Activated naive CD4-positive, alpha-beta T cell treated with anti-CD3 and anti-CD28 coated beads, Interleukin-2, amount 50 U/mL, for 72 hours (primary cell): ENCODE data around the gene LAMP1. TPM values are rescaled to one million over a fixed set of nuclear protein-coding genes. Genes with fewer than 3 reads are reported as not detected.
A peak's percentile ranks its signal among the peaks of the same experiment; 100 is the strongest.
"Not testable (repeated sequence)": the region's sequence is repeated elsewhere in the genome, so short reads cannot be mapped to it uniquely, and the experiment has no call there.

ENCODE experiments used
- ATAC-seq, 2 donors: fragments of 150-1000 bp; cut with Tn5 transposase; 2 replicates each; pipeline ENCODE4 v1.10.0; 2021; ENCODE audit warnings: mild to moderate bottlenecking in 2 of 2, moderate library complexity in 2 of 2
- DNase-seq, 2 donors: peaks; one replicate each; pipeline ENCODE4 v3.0.0; 2021 to 2022; ENCODE audit warnings: low spot score in 2 of 2
- H3K27ac Mint-ChIP-seq, 2 donors: one replicate each; pipeline ENCODE4 v1.8.0; 2022; ENCODE audit warnings: mild to moderate bottlenecking in 2 of 2, mixed read lengths in 2 of 2
- H3K36me3 Mint-ChIP-seq, 2 donors: one replicate each; pipeline ENCODE4 v1.8.0; 2022; ENCODE audit warnings: mixed read lengths in 2 of 2
- H3K9me3 Mint-ChIP-seq, 2 donors: one replicate each; pipeline ENCODE4 v1.8.0; 2022; ENCODE audit warnings: mixed read lengths in 2 of 2
- total RNA-seq, 2 donors: library from RNA; stranded (reverse); gene quantifications; one replicate each; pipeline ENCODE4 v1.2.3, GENCODE V29; 2022

Gene LAMP1
- total RNA-seq, 2 donors from 2014 or later, result 43.5 to 68.6 TPM

- no peaks in the 10 kb centered on the region for H3K36me3 Mint-ChIP-seq
- DNase-seq, result no peak
- no peak for ATAC-seq
- no peaks in the 10 kb centered on the region for H3K9me3 Mint-ChIP-seq
- H3K27ac Mint-ChIP-seq, result no peak overlapping the region
Measured at GRCh38 chr13:113291129-113291528, 5.9 kb upstream of the LAMP1 start.

- Mint-ChIP-seq H3K36me3 (peaks cover 0 to 7% of the 10 kb centered on the region in 2 donors), H3K9me3 (peaks cover 0 to 4% of the 10 kb centered on the region in 2 donors), H3K27ac (peak overlapping the region in 1 of 2 donors; percentile 62)
- peak in 1 of 2 donors; percentile 12 for DNase-seq
- peak in 1 of 2 donors; percentile 21 for ATAC-seq
Measured at GRCh38 chr13:113292021-113292862, 4.8 kb upstream of the LAMP1 start.

GRCh38 chr13:113293686-113294085 is 3.4 kb upstream of the LAMP1 start:
- ATAC-seq (no peak), DNase-seq (no peak)
- H3K9me3 Mint-ChIP-seq, result peaks cover 0 to 4% of the 10 kb centered on the region in 2 donors
- no peak overlapping the region for H3K27ac Mint-ChIP-seq
- H3K36me3 Mint-ChIP-seq, result peaks cover 5 to 7% of the 10 kb centered on the region in 2 donors

- Mint-ChIP-seq H3K27ac (peak overlapping the region in 1 of 2 donors; percentile 100), H3K9me3 (peaks cover 0 to 4% of the 10 kb centered on the region in 2 donors), H3K36me3 (peaks cover 5 to 7% of the 10 kb centered on the region in 2 donors)
- DNase-seq (no peak), ATAC-seq (no peak)
Measured at GRCh38 chr13:113295776-113296175, 1.3 kb upstream of the LAMP1 start.

GRCh38 chr13:113297370-113298042 is 467 bp downstream of the LAMP1 start:
- Mint-ChIP-seq H3K27ac (peak overlapping the region; percentile 89 to 98), H3K9me3 (peaks cover 0 to 4% of the 10 kb centered on the region in 2 donors), H3K36me3 (peaks cover 5 to 7% of the 10 kb centered on the region in 2 donors)
- ATAC-seq (peak; percentile 41 to 65), DNase-seq (peak; percentile 51 to 71)

- Mint-ChIP-seq H3K27ac (peak overlapping the region; percentile 89 to 98), H3K36me3 (peaks cover 5 to 7% of the 10 kb centered on the region in 2 donors), H3K9me3 (peaks cover 0 to 4% of the 10 kb centered on the region in 2 donors)
- ATAC-seq (no peak), DNase-seq (no peak)
Measured at GRCh38 chr13:113298043-113298945, 1.3 kb downstream of the LAMP1 start.

- Mint-ChIP-seq H3K9me3 (peaks cover 0 to 4% of the 10 kb centered on the region in 2 donors), H3K27ac (no peak overlapping the region), H3K36me3 (peaks cover 5 to 7% of the 10 kb centered on the region in 2 donors)
- ATAC-seq (no peak), DNase-seq (no peak)
Measured at GRCh38 chr13:113299951-113300350, 2.9 kb downstream of the LAMP1 start.

- no peak for ATAC-seq
- peak overlapping the region in 1 of 2 donors; percentile 55 for H3K27ac Mint-ChIP-seq
- H3K36me3 Mint-ChIP-seq, result no peaks in the 10 kb centered on the region
- no peak for DNase-seq
- no peaks in the 10 kb centered on the region for H3K9me3 Mint-ChIP-seq
Measured at GRCh38 chr13:113302986-113303385, 5.9 kb downstream of the LAMP1 start.

GRCh38 chr13:113304121-113304520 is 7.1 kb downstream of the LAMP1 start:
- H3K36me3 Mint-ChIP-seq, result no peaks in the 10 kb centered on the region
- H3K27ac Mint-ChIP-seq, result peak overlapping the region in 1 of 2 donors; percentile 4
- H3K9me3 Mint-ChIP-seq, result no peaks in the 10 kb centered on the region
- ATAC-seq, result no peak
- DNase-seq, result no peak

- no peaks in the 10 kb centered on the region for H3K36me3 Mint-ChIP-seq
- H3K9me3 Mint-ChIP-seq, result no peaks in the 10 kb centered on the region
- ATAC-seq (no peak), DNase-seq (no peak)
- peak overlapping the region; percentile 22 to 37 for H3K27ac Mint-ChIP-seq
Measured at GRCh38 chr13:113305208-113305607, 8.2 kb downstream of the LAMP1 start.

- Mint-ChIP-seq H3K9me3 (no peaks in the 10 kb centered on the region), H3K27ac (no peak overlapping the region), H3K36me3 (no peaks in the 10 kb centered on the region)
- DNase-seq (no peak), ATAC-seq (no peak)
Measured at GRCh38 chr13:113307491-113307890, 10.5 kb downstream of the LAMP1 start.

- Mint-ChIP-seq H3K27ac (no peak overlapping the region), H3K9me3 (no peaks in the 10 kb centered on the region), H3K36me3 (no peaks in the 10 kb centered on the region)
- DNase-seq, result no peak
- ATAC-seq, result no peak
Measured at GRCh38 chr13:113309473-113309872, 12.4 kb downstream of the LAMP1 start.

GRCh38 chr13:113314112-113314511 is 17.1 kb downstream of the LAMP1 start:
- not testable (repeated sequence) for ATAC-seq, H3K36me3 Mint-ChIP-seq, DNase-seq, H3K27ac Mint-ChIP-seq, H3K9me3 Mint-ChIP-seq

- DNase-seq, ATAC-seq, H3K9me3 Mint-ChIP-seq, H3K27ac Mint-ChIP-seq, H3K36me3 Mint-ChIP-seq: not testable (repeated sequence)
Measured at GRCh38 chr13:113314895-113315470, 17.9 kb downstream of the LAMP1 start.

- peak overlapping the region in 1 of 2 donors; percentile 29 for H3K27ac Mint-ChIP-seq
- DNase-seq, result no peak
- H3K36me3 Mint-ChIP-seq, result peaks cover 0 to 9% of the 10 kb centered on the region in 2 donors
Measured at GRCh38 chr13:113315992-113316391, 19.0 kb downstream of the LAMP1 start.

GRCh38 chr13:113317031-113317430 is 20.0 kb downstream of the LAMP1 start:
- Mint-ChIP-seq H3K9me3 (no peaks in the 10 kb centered on the region), H3K36me3 (peaks cover 0 to 17% of the 10 kb centered on the region in 2 donors)
- ATAC-seq, result no peak

More at GRCh38 chr13:113315992-113316391, 19.0 kb downstream of the LAMP1 start:
- H3K9me3 Mint-ChIP-seq, result no peaks in the 10 kb centered on the region
- ATAC-seq, result no peak

More at GRCh38 chr13:113317031-113317430, 20.0 kb downstream of the LAMP1 start:
- no peak for DNase-seq
- no peak overlapping the region for H3K27ac Mint-ChIP-seq
